Common myeloid progenitor, CD34-positive (primary cell): ENCODE results near the gene SLC16A8.

Experiments used
- CTCF ChIA-PET: fragments of 350-600 bp; sonication (Branson Sonifier 250); formaldehyde crosslinking; loops from one replicate; lab custom pipeline; 2021; ENCODE audit warnings: antibody characterized with exemption; lab: Charles Lee
- POLR2A ChIA-PET: fragments of 350-600 bp; sonication (Branson Sonifier 250); formaldehyde crosslinking; loops from one replicate; lab custom pipeline; 2021; ENCODE audit warnings: antibody characterized with exemption; lab: Charles Lee
- DNase-seq, 3 donors: peaks; one replicate each; pipeline versions ENCODE4 v3.0.0 to v3.0.0-alpha.2; 2013
- H3K27ac ChIP-seq, 2 experiments: 1 replicate in 1 of 2; 2 replicates in 1 of 2; pipeline ENCODE4 v1.7.0; 2013; ENCODE audit warnings: inconsistent platforms in 2 of 2, low read length in 2 of 2, mild to moderate bottlenecking in 2 of 2, low read depth in 1 of 2, moderate library complexity in 1 of 2; ENCODE audit not compliant: severe bottlenecking in 2 of 2, insufficient read depth in 1 of 2, poor library complexity in 1 of 2
- H3K27me3 ChIP-seq, 5 experiments: replicated peaks in 2 of 5; 1 replicate in 3 of 5; 2 replicates in 2 of 5; pipeline versions ENCODE4 v1.6.1 to v1.7.0; 2013; ENCODE audit warnings: low read length in 4 of 5, mild to moderate bottlenecking in 2 of 5, moderate library complexity in 2 of 5, inconsistent platforms in 1 of 5; ENCODE audit not compliant: insufficient read depth in 5 of 5, control insufficient read depth in 4 of 5
- H3K36me3 ChIP-seq, 4 experiments: 1 replicate in 2 of 4; 2 replicates in 2 of 4; pipeline versions ENCODE4 v1.6.1 to v1.7.0; 2013; ENCODE audit warnings: low read length in 3 of 4, control low read depth in 1 of 4, mild to moderate bottlenecking in 1 of 4; ENCODE audit not compliant: control insufficient read depth in 4 of 4, insufficient read depth in 4 of 4
- H3K4me1 ChIP-seq, 4 experiments: 1 replicate in 3 of 4; 2 replicates in 1 of 4; pipeline versions ENCODE4 v1.6.1 to v1.7.1; 2013; ENCODE audit warnings: low read length in 3 of 4, mild to moderate bottlenecking in 3 of 4, control low read depth in 1 of 4, inconsistent platforms in 1 of 4, moderate library complexity in 1 of 4; ENCODE audit not compliant: control insufficient read depth in 4 of 4, insufficient read depth in 4 of 4; ENCODE audit errors: control extremely low read depth in 1 of 4
- H3K4me3 ChIP-seq, 7 experiments: 1 replicate in 4 of 7; 2 replicates in 3 of 7; pipeline versions ENCODE4 v1.5.1 to v1.7.0; 2013; ENCODE audit warnings: mild to moderate bottlenecking in 7 of 7, low read length in 6 of 7, moderate library complexity in 6 of 7, inconsistent platforms in 2 of 7, low read depth in 2 of 7, control low read depth in 1 of 7; ENCODE audit not compliant: insufficient read depth in 4 of 7, control insufficient read depth in 1 of 7; ENCODE audit errors: extremely low read depth in 1 of 7
- H3K9me3 ChIP-seq, 5 experiments: 1 replicate in 4 of 5; 2 replicates in 1 of 5; pipeline versions ENCODE4 v1.6.1 to v1.7.1; 2013; ENCODE audit warnings: low read length in 4 of 5, mild to moderate bottlenecking in 2 of 5, inconsistent platforms in 1 of 5, low read depth in 1 of 5, moderate library complexity in 1 of 5; ENCODE audit not compliant: control insufficient read depth in 4 of 5, insufficient read depth in 2 of 5; ENCODE audit errors: control extremely low read depth in 1 of 5
- WGBS: methylation state at CpG from one replicate; pipeline ENCODE4 v1.1.5; 2013; ENCODE audit not compliant: insufficient coverage; 5-methylcytosine and 5-hydroxymethylcytosine counted together

Gene SLC16A8

DNA sequence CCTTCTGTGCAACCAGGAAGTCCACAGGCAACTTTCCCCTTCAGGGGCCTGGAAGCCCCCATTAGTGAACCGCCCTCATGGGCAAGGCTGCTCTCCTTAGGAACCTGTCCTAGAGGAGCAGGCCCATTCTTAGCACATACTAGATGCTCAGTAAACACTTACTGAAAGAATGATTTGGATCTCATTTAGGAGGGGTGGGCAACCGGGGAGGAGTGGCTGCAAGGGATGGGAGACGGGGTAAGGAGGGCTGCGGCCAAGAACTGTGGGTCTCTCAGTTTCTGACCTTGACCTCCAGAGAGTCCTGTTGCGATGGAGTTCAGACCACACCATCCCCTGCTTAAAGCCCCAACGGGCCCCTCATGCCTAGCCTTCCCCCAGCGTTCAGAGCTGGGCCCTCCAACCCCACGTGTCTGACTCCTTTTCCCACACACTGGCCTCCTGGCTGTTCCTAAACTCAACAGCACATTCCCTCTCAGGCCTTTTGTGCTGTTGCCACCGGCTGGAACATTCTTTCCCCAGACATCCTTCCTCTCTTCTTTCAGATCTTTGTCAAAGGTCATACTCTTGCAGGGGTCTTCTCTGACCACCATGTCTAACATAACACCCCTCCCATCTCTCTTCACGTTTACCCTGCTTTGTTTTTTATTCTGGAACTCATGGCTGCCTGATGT is 47.5 kb downstream of the SLC16A8 start:
- WGBS: 96% methylated on average over 9 of the region's 10 CpGs
- H3K9me3 ChIP-seq: no peaks in the 10 kb centered on the region

GRCh38 chr22:38035530-38035885 is 48.5 kb downstream of the SLC16A8 start:
- H3K4me3 ChIP-seq: no peak overlapping the region
- peaks cover 0 to 22% (median 5%) of the 10 kb centered on the region in 4 experiments for H3K4me1 ChIP-seq
- ChIA-PET POLR2A (no interaction called here), CTCF (no interaction called here)
- H3K9me3 ChIP-seq: no peaks in the 10 kb centered on the region
- no peak overlapping the region for H3K27ac ChIP-seq
- H3K36me3 ChIP-seq: no peaks in the 10 kb centered on the region
- no peak for DNase-seq
- 98% methylated on average over 8 of the region's 9 CpGs for WGBS
- H3K27me3 ChIP-seq: no peaks in the 10 kb centered on the region

More for the DNA sequence above, 47.5 kb downstream of the SLC16A8 start:
- ChIA-PET POLR2A (no interaction called here), CTCF (no interaction called here)
- Histone ChIP-seq H3K27ac (no peak overlapping the region), H3K4me3 (no peak overlapping the region), H3K27me3 (no peaks in the 10 kb centered on the region), H3K4me1 (peaks cover 0 to 25% (median 6%) of the 10 kb centered on the region in 4 experiments), H3K36me3 (no peaks in the 10 kb centered on the region)
- no peak for DNase-seq

- 99% methylated on average over 9 of the region's 11 CpGs for WGBS
- CTCF ChIA-PET: interaction anchor here (1.2 kb wide), 1 partner anchor 8 kb away, joined by 3 read pairs; no protein-coding TSS in a partner anchor
- H3K27me3 ChIP-seq: no peaks in the 10 kb centered on the region
- no peak overlapping the region for H3K4me3 ChIP-seq
- no peak for DNase-seq
- peaks cover 0 to 22% (median 5%) of the 10 kb centered on the region in 4 experiments for H3K4me1 ChIP-seq
- no peak overlapping the region for H3K27ac ChIP-seq
- POLR2A ChIA-PET: no interaction called here
- no peaks in the 10 kb centered on the region for H3K9me3 ChIP-seq
- H3K36me3 ChIP-seq: no peaks in the 10 kb centered on the region
Measured at GRCh38 chr22:38034884-38035529, 49.0 kb downstream of the SLC16A8 start.

DNA sequence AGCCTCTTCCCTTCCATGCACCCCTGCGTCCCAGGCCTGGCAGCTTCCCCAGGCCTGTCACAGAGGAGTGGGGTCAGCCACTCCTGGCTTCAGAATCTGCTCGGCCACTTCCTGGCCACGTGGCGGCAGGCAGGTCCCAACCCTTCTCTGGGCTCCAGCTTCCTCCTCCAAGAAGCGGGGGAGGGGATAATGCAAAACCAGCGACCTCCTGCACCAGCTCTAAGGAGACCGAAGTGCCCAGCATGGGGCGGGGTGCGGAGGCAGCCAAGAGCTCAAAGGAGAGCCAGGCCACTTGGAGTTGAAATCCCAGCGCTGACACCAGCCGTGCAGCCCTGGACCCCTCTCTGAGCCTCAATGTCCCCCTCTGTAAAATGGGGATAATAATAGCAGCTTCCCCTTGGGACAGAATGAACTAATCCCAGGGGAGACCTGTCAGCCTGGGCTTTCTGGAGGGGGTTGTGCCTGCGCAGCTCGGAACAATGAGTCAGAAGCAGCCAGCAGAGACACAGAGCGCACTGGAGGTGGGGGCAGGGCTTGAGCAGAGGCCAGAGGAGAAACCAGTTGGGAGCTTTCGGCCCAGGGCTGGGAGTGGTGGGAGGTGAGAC is 49.6 kb downstream of the SLC16A8 start:
- WGBS: 87% methylated on average over 7 of the region's 15 CpGs
- H3K9me3 ChIP-seq: no peaks in the 10 kb centered on the region
- peak overlapping the region in 1 of 2 experiments; percentile 54 for H3K27ac ChIP-seq
- no peak for DNase-seq
- no peaks in the 10 kb centered on the region for H3K36me3 ChIP-seq
- CTCF ChIA-PET: interaction anchor here (0.7 to 1.2 kb wide), 2 partner anchors 8 to 18 kb away, joined by 3 read pairs; no protein-coding TSS in a partner anchor
- no peaks in the 10 kb centered on the region for H3K27me3 ChIP-seq
- POLR2A ChIA-PET: interaction anchor here (0.6 kb wide), 1 partner anchor 655 kb away, joined by 4 read pairs; no protein-coding TSS in a partner anchor
- no peak overlapping the region for H3K4me3 ChIP-seq
- H3K4me1 ChIP-seq: peaks cover 0 to 22% (median 5%) of the 10 kb centered on the region in 4 experiments

DNA sequence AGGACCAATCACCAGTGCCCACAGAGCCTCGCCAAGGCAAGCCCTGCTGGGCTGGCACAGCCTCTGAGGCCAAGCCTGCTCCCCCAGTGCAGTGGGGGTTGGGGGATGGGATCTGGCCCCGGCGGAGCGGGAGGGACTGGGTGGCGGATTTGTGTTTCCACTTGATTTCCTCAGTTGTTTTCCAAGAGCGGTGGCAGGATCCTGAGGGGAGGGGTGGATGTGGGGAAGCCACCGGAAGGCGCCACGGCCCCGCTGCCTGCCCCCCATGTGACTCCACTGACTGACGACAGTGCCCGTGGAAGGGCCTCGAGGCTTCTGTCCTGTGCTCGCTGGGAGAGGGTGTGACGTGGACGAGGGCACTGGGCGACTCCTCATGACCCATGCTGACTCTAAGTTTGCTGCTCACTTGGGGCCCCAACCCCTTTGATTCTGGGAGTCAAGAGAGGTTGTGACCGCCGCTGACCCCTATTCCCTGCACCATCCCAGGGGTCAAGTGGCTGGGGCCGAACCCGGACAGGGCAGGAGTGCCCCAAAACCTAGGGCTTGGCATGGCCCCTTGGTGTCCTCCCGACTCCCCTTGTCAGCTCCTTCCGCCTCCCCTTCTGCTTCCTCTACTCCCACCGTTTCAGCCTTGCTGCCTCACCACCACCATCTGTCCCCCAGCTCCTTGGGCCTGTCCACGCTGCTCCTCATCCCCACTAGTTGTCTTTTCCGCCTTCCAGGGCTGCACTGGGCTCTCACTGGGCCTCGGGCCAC is 50.3 kb downstream of the SLC16A8 start:
- WGBS: 91% methylated on average over 26 of the region's 27 CpGs
- H3K27me3 ChIP-seq: no peaks in the 10 kb centered on the region
- DNase-seq: no peak
- peaks cover 0 to 22% (median 5%) of the 10 kb centered on the region in 4 experiments for H3K4me1 ChIP-seq
- H3K4me3 ChIP-seq: no peak overlapping the region
- H3K27ac ChIP-seq: peak overlapping the region in 1 of 2 experiments; percentile 54
- ChIA-PET POLR2A (interaction anchor here (0.6 kb wide), 1 partner anchor 656 kb away, joined by 4 read pairs; no protein-coding TSS in a partner anchor), CTCF (interaction anchor here (0.7 to 1.2 kb wide), 3 partner anchors 9 to 18 kb away, joined by 3 read pairs; no protein-coding TSS in a partner anchor)
- H3K9me3 ChIP-seq: no peaks in the 10 kb centered on the region
- H3K36me3 ChIP-seq: no peaks in the 10 kb centered on the region

- Histone ChIP-seq H3K36me3 (no peaks in the 10 kb centered on the region), H3K4me1 (peaks cover 0 to 22% (median 5%) of the 10 kb centered on the region in 4 experiments), H3K27me3 (no peaks in the 10 kb centered on the region), H3K9me3 (no peaks in the 10 kb centered on the region), H3K27ac (no peak overlapping the region), H3K4me3 (no peak overlapping the region)
- ChIA-PET POLR2A (no interaction called here), CTCF (interaction anchor here (1.0 to 1.1 kb wide), 2 partner anchors 12 to 21 kb away, joined by 3 to 4 read pairs; no protein-coding TSS in a partner anchor)
- WGBS: 91% methylated on average over 17 of the region's 19 CpGs
- peak in 2 of 3 donors; percentile 38 to 44 for DNase-seq
Measured at GRCh38 chr22:38032681-38033521, 51.1 kb downstream of the SLC16A8 start.
